ENCODE measurements around the gene TMEM9. TPM values are rescaled to one million over a fixed set of nuclear protein-coding genes. Genes with fewer than 3 reads are reported as not detected.
A peak's percentile ranks its signal among the peaks of the same experiment; 100 is the strongest.

Gene TMEM9
- total RNA-seq, 2 donors from 2014 or later = 145 to 156 TPM

DNA sequence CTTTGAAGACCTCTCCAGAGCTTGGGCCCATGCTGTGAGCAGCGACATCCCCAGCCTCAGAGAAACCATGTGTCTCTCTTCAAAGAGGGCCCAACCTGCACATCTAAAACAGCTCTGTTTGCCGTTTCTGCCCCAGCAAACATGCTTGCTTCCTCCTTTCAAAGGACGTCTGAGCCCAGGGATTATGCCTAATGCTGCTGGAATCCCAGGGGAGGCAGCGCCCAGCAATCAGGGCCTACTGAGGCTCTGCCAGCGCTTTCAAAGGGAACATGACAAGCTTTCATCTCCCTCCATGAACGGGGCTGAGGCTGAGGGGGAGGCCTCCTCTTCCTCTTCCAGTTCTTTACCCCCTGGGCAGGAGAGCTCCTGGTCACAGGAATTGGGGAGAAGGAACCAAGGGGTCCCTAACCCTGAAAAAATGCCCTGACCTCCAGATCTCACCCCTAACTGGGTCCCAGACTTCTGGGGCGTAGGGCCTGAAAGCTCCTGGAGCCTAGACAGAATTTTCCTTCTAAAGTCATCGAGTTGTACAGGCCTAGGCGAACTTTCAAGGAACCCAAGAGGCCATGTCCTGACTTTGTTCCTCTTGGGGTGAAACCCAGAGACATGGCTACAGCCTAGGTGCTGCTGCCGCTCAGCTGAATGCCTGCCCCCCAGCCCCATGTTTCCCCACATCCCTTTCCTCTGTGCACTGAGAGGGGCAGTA is 13.9 kb downstream of the TMEM9 start:
- H3K4me3 Mint-ChIP-seq = no peak overlapping the region
- H3K4me1 ChIP-seq (ENCODE audit: control insufficient read depth, insufficient read depth, low read length) = no peaks in the 10 kb centered on the region
- peaks cover 94% of the 10 kb centered on the region for H3K36me3 ChIP-seq (ENCODE audit: control insufficient read depth, insufficient read depth, low read length)
- no peak overlapping the region for H3K4me3 ChIP-seq (ENCODE audit: low read length)
- H3K4me1 Mint-ChIP-seq = peaks cover 9% of the 10 kb centered on the region
- H3K27ac ChIP-seq (ENCODE audit: low read depth, low read length) = no peak overlapping the region
- DNase-seq = no peak
- H3K27me3 Mint-ChIP-seq (ENCODE audit: insufficient read depth) = no peaks in the 10 kb centered on the region
- WGBS, 2 experiments (ENCODE audit: insufficient coverage in 1 of 2, insufficient read length in 1 of 2) = 91 to 92% methylated on average over 8 to 10 of the region's 10 CpGs
- H3K9me3 ChIP-seq (ENCODE audit: control insufficient read depth, low read length) = no peaks in the 10 kb centered on the region
- peak overlapping the region; percentile 87 for H3K27ac Mint-ChIP-seq
- peaks cover 80% of the 10 kb centered on the region for H3K36me3 Mint-ChIP-seq (ENCODE audit: low read depth)
- no peak for TF ChIP-seq CTCF (conservative IDR thresholded peaks at IDR 0.05)
- H3K9ac ChIP-seq (ENCODE audit: extremely low read depth, low read length, poor library complexity, severe bottlenecking) = no peak overlapping the region
- no peaks in the 10 kb centered on the region for H3K27me3 ChIP-seq (ENCODE audit: control insufficient read depth, insufficient read depth, low read length, poor library complexity, severe bottlenecking)
- no peaks in the 10 kb centered on the region for H3K9me3 Mint-ChIP-seq

GRCh38 chr1:201139756-201140155 is 14.5 kb downstream of the TMEM9 start:
- peak overlapping the region; percentile 71 for H3K27ac Mint-ChIP-seq
- 94 to 98% methylated on average over 7 to 9 of the region's 9 CpGs for WGBS, 2 experiments (ENCODE audit: insufficient coverage in 1 of 2, insufficient read length in 1 of 2)
- peaks cover 2% of the 10 kb centered on the region for H3K4me1 Mint-ChIP-seq
- no peak for DNase-seq
- H3K27me3 Mint-ChIP-seq (ENCODE audit: insufficient read depth) = no peaks in the 10 kb centered on the region
- Histone ChIP-seq H3K9me3 (ENCODE audit: control insufficient read depth, low read length) (no peaks in the 10 kb centered on the region), H3K4me1 (ENCODE audit: control insufficient read depth, insufficient read depth, low read length) (no peaks in the 10 kb centered on the region), H3K4me3 (ENCODE audit: low read length) (no peak overlapping the region), H3K27ac (ENCODE audit: low read depth, low read length) (no peak overlapping the region), H3K36me3 (ENCODE audit: control insufficient read depth, insufficient read depth, low read length) (peaks cover 94% of the 10 kb centered on the region), H3K9ac (ENCODE audit: extremely low read depth, low read length, poor library complexity, severe bottlenecking) (no peak overlapping the region), H3K27me3 (ENCODE audit: control insufficient read depth, insufficient read depth, low read length, poor library complexity, severe bottlenecking) (no peaks in the 10 kb centered on the region)
- no peak for TF ChIP-seq CTCF (conservative IDR thresholded peaks at IDR 0.05)
- no peak overlapping the region for H3K4me3 Mint-ChIP-seq
- no peaks in the 10 kb centered on the region for H3K9me3 Mint-ChIP-seq
- H3K36me3 Mint-ChIP-seq (ENCODE audit: low read depth) = peaks cover 80% of the 10 kb centered on the region

DNA sequence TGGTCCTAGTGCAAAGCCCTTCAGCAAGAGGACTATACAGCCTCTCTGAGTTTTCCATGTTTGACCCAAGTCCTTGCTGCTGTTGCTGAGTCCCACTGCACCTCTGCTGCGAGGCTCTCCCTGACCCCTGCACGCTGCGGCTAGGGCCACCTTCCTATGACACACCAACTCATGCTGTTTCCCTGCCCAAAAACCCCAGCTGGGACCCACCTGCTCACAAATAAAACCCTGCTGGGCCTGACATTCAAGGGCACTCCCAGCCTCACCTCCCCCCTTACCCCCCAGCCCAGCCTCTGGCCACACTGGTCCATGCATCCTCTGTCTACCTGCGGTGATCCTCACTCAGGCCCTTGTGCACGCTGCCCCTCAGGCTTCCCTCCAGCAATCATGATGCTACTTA is 15.0 kb downstream of the TMEM9 start:
- Histone ChIP-seq H3K4me3 (ENCODE audit: low read length) (no peak overlapping the region), H3K27me3 (ENCODE audit: control insufficient read depth, insufficient read depth, low read length, poor library complexity, severe bottlenecking) (no peaks in the 10 kb centered on the region), H3K27ac (ENCODE audit: low read depth, low read length) (no peak overlapping the region), H3K9me3 (ENCODE audit: control insufficient read depth, low read length) (no peaks in the 10 kb centered on the region), H3K4me1 (ENCODE audit: control insufficient read depth, insufficient read depth, low read length) (no peaks in the 10 kb centered on the region), H3K9ac (ENCODE audit: extremely low read depth, low read length, poor library complexity, severe bottlenecking) (no peak overlapping the region), H3K36me3 (ENCODE audit: control insufficient read depth, insufficient read depth, low read length) (peaks cover 94% of the 10 kb centered on the region)
- peaks cover 80% of the 10 kb centered on the region for H3K36me3 Mint-ChIP-seq (ENCODE audit: low read depth)
- no peak overlapping the region for H3K4me3 Mint-ChIP-seq
- H3K4me1 Mint-ChIP-seq = no peaks in the 10 kb centered on the region
- DNase-seq = no peak
- H3K27me3 Mint-ChIP-seq (ENCODE audit: insufficient read depth) = no peaks in the 10 kb centered on the region
- no peak for TF ChIP-seq CTCF (conservative IDR thresholded peaks at IDR 0.05)
- WGBS, 2 experiments (ENCODE audit: insufficient coverage in 1 of 2, insufficient read length in 1 of 2) = 95 to 98% methylated on average over 5 of the region's 5 CpGs
- peak overlapping the region; percentile 35 for H3K27ac Mint-ChIP-seq
- H3K9me3 Mint-ChIP-seq = no peaks in the 10 kb centered on the region

Measured in endodermal cell (in vitro differentiated cells).